GM23338 (cell line): ENCODE data around the gene MAN1A2. TPM values are rescaled to one million over a fixed set of nuclear protein-coding genes. Genes with fewer than 3 reads are reported as not detected.

Experiments
- ATAC-seq: fragments of 200-7000 bp; cut with Tn5 transposase; 3 replicates; pipeline ENCODE4 v1.9.1; 2020
- DNase-seq: peaks from one replicate; pipeline ENCODE4 v3.0.0-alpha.2; 2015; ENCODE audit warnings: low spot score
- H2AFZ ChIP-seq: fragments of 200-600 bp; sonication (generic); 2 replicates; pipeline ENCODE4 v1.8.0; 2016; ENCODE audit warnings: antibody characterized with exemption, mild to moderate bottlenecking, moderate library complexity
- H3F3A ChIP-seq: fragments of 200-600 bp; sonication (generic); replicated peaks from 2 replicates; pipeline ENCODE4 v1.8.0; 2017; ENCODE audit warnings: antibody characterized with exemption, mixed run types, low read depth
- H3K27ac ChIP-seq: fragments of 200-600 bp; sonication (generic); 2 replicates; pipeline ENCODE4 v1.6.1; 2016; ENCODE audit warnings: low read depth
- H3K27me3 ChIP-seq: fragments of 200-600 bp; sonication (generic); 2 replicates; pipeline ENCODE4 v1.8.0; 2016; ENCODE audit warnings: mild to moderate bottlenecking, mixed run types, moderate library complexity; ENCODE audit not compliant: insufficient read depth
- H3K36me3 ChIP-seq: fragments of 200-600 bp; sonication (generic); 2 replicates; pipeline ENCODE4 v1.8.0; 2016; ENCODE audit warnings: mild to moderate bottlenecking; ENCODE audit not compliant: insufficient read depth
- H3K4me1 ChIP-seq: fragments of 200-600 bp; sonication (generic); 2 replicates; pipeline ENCODE4 v1.8.0; 2016; ENCODE audit warnings: mild to moderate bottlenecking, moderate library complexity; ENCODE audit not compliant: insufficient read depth
- H3K4me2 ChIP-seq: fragments of 200-600 bp; sonication (generic); 2 replicates; pipeline ENCODE4 v1.7.1; 2017; ENCODE audit warnings: mixed run types
- H3K4me3 ChIP-seq: fragments of 200-600 bp; sonication (generic); 2 replicates; pipeline ENCODE4 v1.6.1; 2016; ENCODE audit warnings: mixed run types
- H3K79me2 ChIP-seq: fragments of 200-600 bp; sonication (generic); replicated peaks from 2 replicates; pipeline ENCODE4 v1.8.0; 2017; ENCODE audit warnings: mild to moderate bottlenecking; ENCODE audit not compliant: insufficient read depth
- H3K9me2 ChIP-seq: fragments of 200-600 bp; sonication (generic); 2 replicates; pipeline ENCODE4 v1.8.0; 2017; ENCODE audit not compliant: insufficient read depth
- H4K20me1 ChIP-seq: fragments of 200-600 bp; sonication (generic); replicated peaks from 2 replicates; pipeline ENCODE4 v1.8.0; 2017; ENCODE audit warnings: mild to moderate bottlenecking; ENCODE audit not compliant: insufficient read depth
- H3K27ac Mint-ChIP-seq: 2 replicates; pipeline ENCODE4 v1.8.0; 2020; ENCODE audit warnings: inconsistent platforms, mild to moderate bottlenecking, moderate library complexity, mixed read lengths
- H3K27me3 Mint-ChIP-seq: 3 replicates; pipeline ENCODE4 v1.8.0; 2022; ENCODE audit warnings: low read depth, mild to moderate bottlenecking, moderate library complexity, mixed read lengths, inconsistent platforms; ENCODE audit not compliant: insufficient read depth, poor library complexity
- H3K36me3 Mint-ChIP-seq: 3 replicates; pipeline ENCODE4 v1.8.0; 2021; ENCODE audit warnings: low read depth, mild to moderate bottlenecking, inconsistent platforms, moderate library complexity, mixed read lengths
- H3K4me1 Mint-ChIP-seq: 3 replicates; pipeline ENCODE4 v1.8.0; 2020; ENCODE audit warnings: mild to moderate bottlenecking, inconsistent platforms, mixed read lengths
- H3K4me3 Mint-ChIP-seq: 3 replicates; pipeline ENCODE4 v1.8.0; 2021; ENCODE audit warnings: moderate library complexity, mild to moderate bottlenecking, inconsistent platforms, mixed read lengths
- H3K9me3 Mint-ChIP-seq: 3 replicates; pipeline ENCODE4 v1.8.0; 2020; ENCODE audit warnings: moderate library complexity, mild to moderate bottlenecking, inconsistent platforms, mixed read lengths
- CREB1 ChIP-seq: fragments of 250-450 bp; sonication (Bioruptor Pico); IDR thresholded peaks from 2 replicates; pipeline ENCODE4 v1.5.0; 2020; ENCODE audit warnings: low read depth, mild to moderate bottlenecking, moderate library complexity
- POLR2AphosphoS5 ChIP-seq: IDR thresholded peaks from 2 replicates; pipeline ENCODE4 v1.6.1; 2016; ENCODE audit warnings: antibody characterized with exemption, low read depth
- STAT1 ChIP-seq: IDR thresholded peaks from one replicate; pipeline ENCODE4 v1.6.1; 2016; ENCODE audit warnings: antibody characterized with exemption; ENCODE audit not compliant: unreplicated experiment
- ZNF331 ChIP-seq: fragments of 250-450 bp; sonication (Bioruptor Pico); IDR thresholded peaks from 2 replicates; pipeline ENCODE4 v1.5.0; 2020; ENCODE audit warnings: low read depth, mild to moderate bottlenecking, moderate library complexity
- polyA plus RNA-seq: library from polyadenylated mRNA; unstranded; fragments of >200 nt; fragmentation: Nextera tagmentation; extraction: Ambion mirVana; gene quantifications from 2 replicates; pipeline ENCODE4 v1.2.1, GENCODE V29; 2016
- total RNA-seq: library from RNA; depleted of rRNA; stranded (reverse); fragments of >200 nt; shearing (Covaris generic); gene quantifications from 2 replicates; pipeline ENCODE4 v1.2.3, GENCODE V29; 2014
- TF ChIP-seq, protein P1 (sequence below): fragments of 250-450 bp; sonication (Bioruptor Pico); IDR thresholded peaks from 2 replicates; pipeline ENCODE4 v1.5.0; 2020; ENCODE audit warnings: mild to moderate bottlenecking, moderate library complexity

Gene MAN1A2
- total and polyA plus RNA-seq, 2 experiments from 2014 or later: 18.6 to 22.2 TPM

- no peaks in the 10 kb centered on the region for H3K27me3 ChIP-seq
These were observed 133.3 kb downstream of the MAN1A2 start for GRCh38 chr1:117500584-117500983.

DNA sequence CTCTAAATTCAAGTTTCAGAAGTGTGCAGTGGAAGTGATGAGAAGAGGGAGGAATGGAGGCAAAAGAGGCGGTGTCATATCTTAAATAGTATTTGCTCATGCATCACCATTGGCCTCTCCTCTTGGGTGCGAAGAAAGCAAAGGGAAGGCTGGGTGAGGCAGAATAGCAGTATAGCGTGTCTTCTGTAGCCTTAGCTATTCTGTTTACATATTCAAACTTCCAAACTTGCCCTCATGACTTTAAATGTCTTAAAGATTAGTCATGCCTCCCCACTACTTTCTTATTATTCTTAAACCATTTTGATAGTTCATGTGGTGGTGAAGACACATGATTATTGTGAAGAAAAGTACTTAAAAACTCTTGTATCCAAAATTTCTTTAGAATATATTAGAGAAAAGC is 134.0 kb downstream of the MAN1A2 start:
- Histone ChIP-seq H3K4me1 (no peaks in the 10 kb centered on the region), H3K36me3 (no peaks in the 10 kb centered on the region), H3K79me2 (no peaks in the 10 kb centered on the region), H3F3A (no peaks in the 10 kb centered on the region), H3K9me2 (no peaks in the 10 kb centered on the region), H3K27me3 (no peaks in the 10 kb centered on the region), H3K4me3 (no peak overlapping the region), H3K4me2 (no peak overlapping the region), H4K20me1 (no peaks in the 10 kb centered on the region), H2AFZ (no peak overlapping the region), H3K27ac (no peak overlapping the region)
- H3K27me3 Mint-ChIP-seq: no peaks in the 10 kb centered on the region
- H3K4me1 Mint-ChIP-seq: no peaks in the 10 kb centered on the region
- TF ChIP-seq ZNF331 (CRISPR knock-in tag) (no peak), STAT1 (no peak), CREB1 (CRISPR knock-in tag) (no peak), POLR2AphosphoS5 (no peak)
- H3K9me3 Mint-ChIP-seq: no peaks in the 10 kb centered on the region
- H3K36me3 Mint-ChIP-seq: no peaks in the 10 kb centered on the region
- no peak overlapping the region for H3K4me3 Mint-ChIP-seq
- no peak for DNase-seq
- ATAC-seq: no peak
- H3K27ac Mint-ChIP-seq: no peak overlapping the region

More at GRCh38 chr1:117500584-117500983, 133.3 kb downstream of the MAN1A2 start:
- no peaks in the 10 kb centered on the region for H3K9me3 Mint-ChIP-seq
- no peak overlapping the region for H3K4me3 Mint-ChIP-seq
- H3K27ac ChIP-seq: no peak overlapping the region
- H4K20me1 ChIP-seq: no peaks in the 10 kb centered on the region
- H3F3A ChIP-seq: no peaks in the 10 kb centered on the region
- H3K9me2 ChIP-seq: no peaks in the 10 kb centered on the region
- no peak for DNase-seq
- H3K79me2 ChIP-seq: no peaks in the 10 kb centered on the region
- no peaks in the 10 kb centered on the region for H3K36me3 ChIP-seq
- no peaks in the 10 kb centered on the region for H3K27me3 Mint-ChIP-seq
- H3K4me1 ChIP-seq: no peaks in the 10 kb centered on the region
- no peak for TF ChIP-seq CREB1 (CRISPR knock-in tag)
- TF ChIP-seq, protein P1, sequence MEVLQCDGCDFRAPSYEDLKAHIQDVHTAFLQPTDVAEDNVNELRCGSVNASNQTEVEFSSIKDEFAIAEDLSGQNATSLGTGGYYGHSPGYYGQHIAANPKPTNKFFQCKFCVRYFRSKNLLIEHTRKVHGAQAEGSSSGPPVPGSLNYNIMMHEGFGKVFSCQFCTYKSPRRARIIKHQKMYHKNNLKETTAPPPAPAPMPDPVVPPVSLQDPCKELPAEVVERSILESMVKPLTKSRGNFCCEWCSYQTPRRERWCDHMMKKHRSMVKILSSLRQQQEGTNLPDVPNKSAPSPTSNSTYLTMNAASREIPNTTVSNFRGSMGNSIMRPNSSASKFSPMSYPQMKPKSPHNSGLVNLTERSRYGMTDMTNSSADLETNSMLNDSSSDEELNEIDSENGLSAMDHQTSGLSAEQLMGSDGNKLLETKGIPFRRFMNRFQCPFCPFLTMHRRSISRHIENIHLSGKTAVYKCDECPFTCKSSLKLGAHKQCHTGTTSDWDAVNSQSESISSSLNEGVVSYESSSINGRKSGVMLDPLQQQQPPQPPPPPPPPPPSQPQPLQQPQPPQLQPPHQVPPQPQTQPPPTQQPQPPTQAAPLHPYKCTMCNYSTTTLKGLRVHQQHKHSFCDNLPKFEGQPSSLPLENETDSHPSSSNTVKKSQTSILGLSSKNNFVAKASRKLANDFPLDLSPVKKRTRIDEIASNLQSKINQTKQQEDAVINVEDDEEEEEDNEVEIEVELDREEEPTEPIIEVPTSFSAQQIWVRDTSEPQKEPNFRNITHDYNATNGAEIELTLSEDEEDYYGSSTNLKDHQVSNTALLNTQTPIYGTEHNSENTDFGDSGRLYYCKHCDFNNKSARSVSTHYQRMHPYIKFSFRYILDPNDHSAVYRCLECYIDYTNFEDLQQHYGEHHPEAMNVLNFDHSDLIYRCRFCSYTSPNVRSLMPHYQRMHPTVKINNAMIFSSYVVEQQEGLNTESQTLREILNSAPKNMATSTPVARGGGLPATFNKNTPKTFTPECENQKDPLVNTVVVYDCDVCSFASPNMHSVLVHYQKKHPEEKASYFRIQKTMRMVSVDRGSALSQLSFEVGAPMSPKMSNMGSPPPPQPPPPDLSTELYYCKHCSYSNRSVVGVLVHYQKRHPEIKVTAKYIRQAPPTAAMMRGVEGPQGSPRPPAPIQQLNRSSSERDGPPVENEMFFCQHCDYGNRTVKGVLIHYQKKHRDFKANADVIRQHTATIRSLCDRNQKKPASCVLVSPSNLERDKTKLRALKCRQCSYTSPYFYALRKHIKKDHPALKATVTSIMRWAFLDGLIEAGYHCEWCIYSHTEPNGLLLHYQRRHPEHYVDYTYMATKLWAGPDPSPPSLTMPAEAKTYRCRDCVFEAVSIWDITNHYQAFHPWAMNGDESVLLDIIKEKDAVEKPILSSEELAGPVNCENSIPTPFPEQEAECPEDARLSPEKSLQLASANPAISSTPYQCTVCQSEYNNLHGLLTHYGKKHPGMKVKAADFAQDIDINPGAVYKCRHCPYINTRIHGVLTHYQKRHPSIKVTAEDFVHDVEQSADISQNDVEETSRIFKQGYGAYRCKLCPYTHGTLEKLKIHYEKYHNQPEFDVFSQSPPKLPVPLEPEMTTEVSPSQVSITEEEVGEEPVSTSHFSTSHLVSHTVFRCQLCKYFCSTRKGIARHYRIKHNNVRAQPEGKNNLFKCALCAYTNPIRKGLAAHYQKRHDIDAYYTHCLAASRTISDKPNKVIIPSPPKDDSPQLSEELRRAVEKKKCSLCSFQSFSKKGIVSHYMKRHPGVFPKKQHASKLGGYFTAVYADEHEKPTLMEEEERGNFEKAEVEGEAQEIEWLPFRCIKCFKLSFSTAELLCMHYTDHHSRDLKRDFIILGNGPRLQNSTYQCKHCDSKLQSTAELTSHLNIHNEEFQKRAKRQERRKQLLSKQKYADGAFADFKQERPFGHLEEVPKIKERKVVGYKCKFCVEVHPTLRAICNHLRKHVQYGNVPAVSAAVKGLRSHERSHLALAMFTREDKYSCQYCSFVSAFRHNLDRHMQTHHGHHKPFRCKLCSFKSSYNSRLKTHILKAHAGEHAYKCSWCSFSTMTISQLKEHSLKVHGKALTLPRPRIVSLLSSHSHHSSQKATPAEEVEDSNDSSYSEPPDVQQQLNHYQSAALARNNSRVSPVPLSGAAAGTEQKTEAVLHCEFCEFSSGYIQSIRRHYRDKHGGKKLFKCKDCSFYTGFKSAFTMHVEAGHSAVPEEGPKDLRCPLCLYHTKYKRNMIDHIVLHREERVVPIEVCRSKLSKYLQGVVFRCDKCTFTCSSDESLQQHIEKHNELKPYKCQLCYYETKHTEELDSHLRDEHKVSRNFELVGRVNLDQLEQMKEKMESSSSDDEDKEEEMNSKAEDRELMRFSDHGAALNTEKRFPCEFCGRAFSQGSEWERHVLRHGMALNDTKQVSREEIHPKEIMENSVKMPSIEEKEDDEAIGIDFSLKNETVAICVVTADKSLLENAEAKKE (CRISPR knock-in tag): no peak
- no peak overlapping the region for H3K4me2 ChIP-seq
- H2AFZ ChIP-seq: no peak overlapping the region
- H3K4me1 Mint-ChIP-seq: no peaks in the 10 kb centered on the region
- no peak overlapping the region for H3K4me3 ChIP-seq
- ATAC-seq: no peak
- no peak overlapping the region for H3K27ac Mint-ChIP-seq
- no peaks in the 10 kb centered on the region for H3K36me3 Mint-ChIP-seq
